SK-N-SH (cell line): ENCODE results near the gene PRUNE1. TPM values are rescaled to one million over a fixed set of nuclear protein-coding genes. Genes with fewer than 3 reads are reported as not detected.

ENCODE experiments used
- CTCF ChIA-PET: fragments of 300-600, 350-600 bp; formaldehyde crosslinking; extraction: SDS; loops from one replicate; lab custom pipeline; 2021; lab: Yijun Ruan, JAX
- POLR2A ChIA-PET: fragments of 350-600 bp; sonication (Branson Sonifier 250); formaldehyde crosslinking; extraction: SDS; loops from one replicate; lab custom pipeline; 2020; ENCODE audit warnings: antibody characterized with exemption, inconsistent platforms; lab: Yijun Ruan, JAX
- DNase-seq: peaks from one replicate; pipeline ENCODE4 v3.0.0; 2012
- H2AFZ ChIP-seq: fragments of 200-600 bp; sonication (generic); 2 replicates; pipeline ENCODE4 v1.8.1; 2016; ENCODE audit warnings: antibody characterized with exemption, mild to moderate bottlenecking, low read depth
- H3F3A ChIP-seq: fragments of 200-600 bp; sonication (generic); replicated peaks from 2 replicates; pipeline ENCODE3; 2016; ENCODE audit warnings: antibody characterized with exemption, mild to moderate bottlenecking; ENCODE audit not compliant: insufficient read depth
- H3K27ac ChIP-seq, 2 experiments: fragments of 200-500 bp in 1 of 2; fragments of 200-600 bp in 1 of 2; sonication (Bioruptor generic) in 1 of 2; sonication (generic), shearing (Covaris generic) in 1 of 2; 2 replicates each; pipeline versions ENCODE4 v1.5.1 to v1.6.1; 2014 to 2016; ENCODE audit warnings: low read depth in 2 of 2, inconsistent platforms in 1 of 2, low read length in 1 of 2, mild to moderate bottlenecking in 1 of 2, mixed read lengths in 1 of 2
- H3K27me3 ChIP-seq: fragments of 200-600 bp; sonication (generic), shearing (Covaris generic); 2 replicates; pipeline ENCODE4 v1.6.1; 2016; ENCODE audit warnings: mixed run types; ENCODE audit not compliant: insufficient read depth
- H3K36me3 ChIP-seq, 2 experiments: fragments of 200-500 bp in 1 of 2; fragments of 200-600 bp in 1 of 2; sonication (Bioruptor generic) in 1 of 2; sonication (generic) in 1 of 2; replicated peaks in 1 of 2; 2 replicates each; pipeline versions ENCODE3 to v1.5.1; 2014 to 2016; ENCODE audit warnings: low read length in 1 of 2, mild to moderate bottlenecking in 1 of 2; ENCODE audit not compliant: insufficient read depth in 2 of 2, control insufficient read depth in 1 of 2
- H3K4me1 ChIP-seq, 2 experiments: fragments of 200-500 bp in 1 of 2; fragments of 200-600 bp in 1 of 2; sonication (Bioruptor generic) in 1 of 2; sonication (generic), shearing (Covaris generic) in 1 of 2; 2 replicates each; pipeline versions ENCODE4 v1.5.1 to v1.6.1; 2014 to 2016; ENCODE audit warnings: low read depth in 1 of 2, low read length in 1 of 2, mixed run types in 1 of 2; ENCODE audit not compliant: insufficient read depth in 2 of 2, control insufficient read depth in 1 of 2
- H3K4me2 ChIP-seq: fragments of 200-600 bp; sonication (generic), shearing (Covaris generic); 2 replicates; pipeline ENCODE4 v1.6.1; 2017; ENCODE audit warnings: mixed run types
- H3K4me3 ChIP-seq, 2 experiments: fragments of 200-500 bp in 1 of 2; fragments of 200-600 bp in 1 of 2; sonication (Bioruptor generic) in 1 of 2; sonication (generic), shearing (Covaris generic) in 1 of 2; 2 replicates each; pipeline versions ENCODE4 v1.5.1 to v1.8.1; 2014 to 2016; ENCODE audit warnings: low read depth in 2 of 2, inconsistent platforms in 1 of 2, low read length in 1 of 2, mild to moderate bottlenecking in 1 of 2, mixed read lengths in 1 of 2, moderate library complexity in 1 of 2
- H3K79me2 ChIP-seq: fragments of 200-600 bp; sonication (generic); 2 replicates; pipeline ENCODE4 v1.8.1; 2017; ENCODE audit warnings: mild to moderate bottlenecking; ENCODE audit not compliant: insufficient read depth
- H3K9ac ChIP-seq: fragments of 200-600 bp; sonication (generic); 2 replicates; pipeline ENCODE4 v1.6.1; 2017; ENCODE audit warnings: mixed run types
- H3K9me2 ChIP-seq: fragments of 200-600 bp; sonication (generic); 2 replicates; pipeline ENCODE4 v1.6.1; 2017; ENCODE audit warnings: mixed run types
- H3K9me3 ChIP-seq: fragments of 200-600 bp; sonication (generic); 2 replicates; pipeline ENCODE4 v1.6.1; 2017; ENCODE audit warnings: mixed run types, mild to moderate bottlenecking, moderate library complexity
- H4K20me1 ChIP-seq: fragments of 200-600 bp; sonication (generic); 2 replicates; pipeline ENCODE4 v1.6.1; 2017; ENCODE audit warnings: mild to moderate bottlenecking, mixed run types; ENCODE audit not compliant: insufficient read depth
- EZH2phosphoT487 ChIP-seq: fragments of 200-600 bp; sonication (generic); IDR thresholded peaks from 2 replicates; pipeline ENCODE4 v1.6.1; 2017; ENCODE audit warnings: low read depth, mixed run types, mild to moderate bottlenecking, antibody characterized with exemption, moderate library complexity, borderline replicate concordance
- FOSL2 ChIP-seq: IDR thresholded peaks from 2 replicates; pipeline ENCODE4 v1.4.0; 2012; ENCODE audit warnings: low read depth, mild to moderate bottlenecking, moderate library complexity, borderline replicate concordance
- GATA2 ChIP-seq: sonication (generic); formaldehyde crosslinking; IDR thresholded peaks from 2 replicates; pipeline ENCODE4 v1.5.0; 2020; ENCODE audit warnings: mild to moderate bottlenecking, missing genetic modification reagents
- JUND ChIP-seq: IDR thresholded peaks from 2 replicates; pipeline ENCODE4 v1.4.0; 2012
- RAD21 ChIP-seq: IDR thresholded peaks from 2 replicates; pipeline ENCODE4 v1.6.1; 2012; ENCODE audit warnings: mild to moderate bottlenecking, low read length
- RFX5 ChIP-seq: IDR thresholded peaks from 2 replicates; pipeline ENCODE4 v1.6.1; 2012; ENCODE audit warnings: mild to moderate bottlenecking, improper control_type of control experiment, low read length
- TEAD4 ChIP-seq: IDR thresholded peaks from 2 replicates; pipeline ENCODE4 v1.4.0; 2012; ENCODE audit warnings: mild to moderate bottlenecking, borderline replicate concordance; ENCODE audit not compliant: insufficient read depth
- WGBS: methylation state at CpG from one replicate; pipeline ENCODE4 v1.1.6; 2017; ENCODE audit warnings: low lambda C conversion rate; 5-methylcytosine and 5-hydroxymethylcytosine counted together
- polyA plus RNA-seq, 3 experiments: library from polyadenylated mRNA; depleted of rRNA; stranded (reverse); fragments of >200 nt; gene quantifications; 2 replicates each; pipeline ENCODE4 v1.2.3, GENCODE V29; 2012
- TF ChIP-seq, protein P1 (sequence below): fragments of 150-350 bp; IDR thresholded peaks from 2 replicates; pipeline ENCODE4 v1.6.1; 2017; ENCODE audit warnings: antibody characterized with exemption, low read length, low read depth, borderline replicate concordance
- TF ChIP-seq, protein P2 (sequence below): fragments of 150-350 bp; IDR thresholded peaks from 2 replicates; pipeline ENCODE4 v1.6.1; 2016; ENCODE audit warnings: mild to moderate bottlenecking, low read depth, low read length
- TF ChIP-seq, protein P3 (sequence below): IDR thresholded peaks from 2 replicates; pipeline ENCODE4 v1.4.0; 2012; ENCODE audit warnings: low read depth
- TF ChIP-seq, protein P4 (sequence below): IDR thresholded peaks from 2 replicates; pipeline ENCODE4 v1.6.1; 2012; ENCODE audit warnings: mild to moderate bottlenecking, low read depth, low read length, moderate library complexity
- TF ChIP-seq, protein P5 (sequence below): IDR thresholded peaks from 2 replicates; pipeline ENCODE4 v1.4.0; 2012; ENCODE audit warnings: low read depth, borderline replicate concordance

The PRUNE1 gene
- polyA plus RNA-seq, 1 of the 3 experiments (the other 2 are of a cell fraction): 7.3 TPM

DNA sequence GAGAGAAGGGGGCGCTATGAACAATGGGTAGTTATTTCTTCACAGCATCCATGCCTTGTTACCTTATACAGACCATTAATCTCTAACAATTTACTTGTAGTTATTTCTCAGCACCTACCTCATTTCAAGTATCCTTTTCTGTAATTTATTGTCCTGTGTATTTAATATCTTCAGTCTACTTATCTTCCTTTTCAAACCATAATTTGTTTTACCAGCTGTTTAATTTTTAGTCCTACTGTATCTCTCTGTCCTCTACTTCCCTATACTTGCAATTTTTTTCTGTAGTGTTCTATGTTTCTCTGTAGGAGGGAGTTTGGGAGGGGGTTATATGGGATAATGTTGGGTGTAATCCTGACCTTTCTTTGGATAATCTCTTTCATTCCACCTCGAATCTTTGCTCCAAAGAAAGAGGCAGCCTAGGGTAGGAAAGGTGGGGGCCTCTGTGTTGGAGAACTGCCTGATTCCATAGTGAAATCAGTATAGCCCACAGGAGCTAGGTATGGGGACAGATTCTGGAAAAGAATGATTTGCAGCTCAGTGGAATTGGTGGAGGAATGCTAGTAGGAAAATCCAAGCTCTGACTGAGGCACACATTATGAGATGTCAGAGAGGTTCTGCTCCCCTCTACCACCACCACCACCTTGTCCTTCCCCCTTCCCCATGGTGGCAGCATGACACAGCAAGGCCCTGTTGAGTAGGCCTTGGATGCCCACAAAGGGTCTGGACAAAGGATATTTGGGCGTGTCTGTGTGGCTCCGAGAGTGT, 52.6 kb downstream of the PRUNE1 start:
- H3K79me2 ChIP-seq: peaks cover 100% of the 10 kb centered on the region
- peak overlapping the region; percentile 99 for H3K27ac ChIP-seq
- H4K20me1 ChIP-seq: peaks cover 47% of the 10 kb centered on the region
- peak overlapping the region; percentile 83 for H2AFZ ChIP-seq
- ChIA-PET POLR2A (interaction anchor here (0.9 to 2.0 kb wide), 4 partner anchors 10 to 81 kb away, joined by 3 to 9 read pairs (median 4); partner anchors contain the start of gene MINDY1), CTCF (interaction anchor here (1.0 to 7.4 kb wide), 9 partner anchors 11 to 88 kb away, joined by 3 to 67 read pairs (median 9); partner anchors contain the start of genes C1orf56, GABPB2 and MINDY1)
- H3K4me2 ChIP-seq: peak overlapping the region; percentile 91
- peak overlapping the region; percentile 79 to 81 for H3K4me3 ChIP-seq
- peak overlapping the region; percentile 93 for H3K9ac ChIP-seq
- peaks cover 10 to 19% of the 10 kb centered on the region in 2 experiments for H3K36me3 ChIP-seq
- H3K9me2 ChIP-seq: no peaks in the 10 kb centered on the region
- H3K27me3 ChIP-seq: no peaks in the 10 kb centered on the region
- peak; percentile 35 for DNase-seq
- H3K9me3 ChIP-seq: no peaks in the 10 kb centered on the region
- 3% methylated on average over 4 of the region's 4 CpGs for WGBS
- TF ChIP-seq, protein P1, sequence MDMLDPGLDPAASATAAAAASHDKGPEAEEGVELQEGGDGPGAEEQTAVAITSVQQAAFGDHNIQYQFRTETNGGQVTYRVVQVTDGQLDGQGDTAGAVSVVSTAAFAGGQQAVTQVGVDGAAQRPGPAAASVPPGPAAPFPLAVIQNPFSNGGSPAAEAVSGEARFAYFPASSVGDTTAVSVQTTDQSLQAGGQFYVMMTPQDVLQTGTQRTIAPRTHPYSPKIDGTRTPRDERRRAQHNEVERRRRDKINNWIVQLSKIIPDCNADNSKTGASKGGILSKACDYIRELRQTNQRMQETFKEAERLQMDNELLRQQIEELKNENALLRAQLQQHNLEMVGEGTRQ: no peak
- TF ChIP-seq, protein P2, sequence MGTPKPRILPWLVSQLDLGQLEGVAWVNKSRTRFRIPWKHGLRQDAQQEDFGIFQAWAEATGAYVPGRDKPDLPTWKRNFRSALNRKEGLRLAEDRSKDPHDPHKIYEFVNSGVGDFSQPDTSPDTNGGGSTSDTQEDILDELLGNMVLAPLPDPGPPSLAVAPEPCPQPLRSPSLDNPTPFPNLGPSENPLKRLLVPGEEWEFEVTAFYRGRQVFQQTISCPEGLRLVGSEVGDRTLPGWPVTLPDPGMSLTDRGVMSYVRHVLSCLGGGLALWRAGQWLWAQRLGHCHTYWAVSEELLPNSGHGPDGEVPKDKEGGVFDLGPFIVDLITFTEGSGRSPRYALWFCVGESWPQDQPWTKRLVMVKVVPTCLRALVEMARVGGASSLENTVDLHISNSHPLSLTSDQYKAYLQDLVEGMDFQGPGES: no peak
- TF ChIP-seq RAD21: peak; percentile 15; the same call in 1 of the 2 replicates
- no peak for TF ChIP-seq TEAD4
- no peak for TF ChIP-seq EZH2phosphoT487
- no peak for TF ChIP-seq FOSL2
- 0 out of 2 replicates have a peak, but pooled peaks have one; percentile 36 for TF ChIP-seq GATA2 (CRISPR knock-in tag)
- no peak for TF ChIP-seq JUND
- TF ChIP-seq, protein P3, sequence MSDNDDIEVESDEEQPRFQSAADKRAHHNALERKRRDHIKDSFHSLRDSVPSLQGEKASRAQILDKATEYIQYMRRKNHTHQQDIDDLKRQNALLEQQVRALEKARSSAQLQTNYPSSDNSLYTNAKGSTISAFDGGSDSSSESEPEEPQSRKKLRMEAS: peak; percentile 51; the same call in 1 of the 2 replicates
- TF ChIP-seq, protein P4, sequence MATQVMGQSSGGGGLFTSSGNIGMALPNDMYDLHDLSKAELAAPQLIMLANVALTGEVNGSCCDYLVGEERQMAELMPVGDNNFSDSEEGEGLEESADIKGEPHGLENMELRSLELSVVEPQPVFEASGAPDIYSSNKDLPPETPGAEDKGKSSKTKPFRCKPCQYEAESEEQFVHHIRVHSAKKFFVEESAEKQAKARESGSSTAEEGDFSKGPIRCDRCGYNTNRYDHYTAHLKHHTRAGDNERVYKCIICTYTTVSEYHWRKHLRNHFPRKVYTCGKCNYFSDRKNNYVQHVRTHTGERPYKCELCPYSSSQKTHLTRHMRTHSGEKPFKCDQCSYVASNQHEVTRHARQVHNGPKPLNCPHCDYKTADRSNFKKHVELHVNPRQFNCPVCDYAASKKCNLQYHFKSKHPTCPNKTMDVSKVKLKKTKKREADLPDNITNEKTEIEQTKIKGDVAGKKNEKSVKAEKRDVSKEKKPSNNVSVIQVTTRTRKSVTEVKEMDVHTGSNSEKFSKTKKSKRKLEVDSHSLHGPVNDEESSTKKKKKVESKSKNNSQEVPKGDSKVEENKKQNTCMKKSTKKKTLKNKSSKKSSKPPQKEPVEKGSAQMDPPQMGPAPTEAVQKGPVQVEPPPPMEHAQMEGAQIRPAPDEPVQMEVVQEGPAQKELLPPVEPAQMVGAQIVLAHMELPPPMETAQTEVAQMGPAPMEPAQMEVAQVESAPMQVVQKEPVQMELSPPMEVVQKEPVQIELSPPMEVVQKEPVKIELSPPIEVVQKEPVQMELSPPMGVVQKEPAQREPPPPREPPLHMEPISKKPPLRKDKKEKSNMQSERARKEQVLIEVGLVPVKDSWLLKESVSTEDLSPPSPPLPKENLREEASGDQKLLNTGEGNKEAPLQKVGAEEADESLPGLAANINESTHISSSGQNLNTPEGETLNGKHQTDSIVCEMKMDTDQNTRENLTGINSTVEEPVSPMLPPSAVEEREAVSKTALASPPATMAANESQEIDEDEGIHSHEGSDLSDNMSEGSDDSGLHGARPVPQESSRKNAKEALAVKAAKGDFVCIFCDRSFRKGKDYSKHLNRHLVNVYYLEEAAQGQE: no peak
- TF ChIP-seq, protein P5, sequence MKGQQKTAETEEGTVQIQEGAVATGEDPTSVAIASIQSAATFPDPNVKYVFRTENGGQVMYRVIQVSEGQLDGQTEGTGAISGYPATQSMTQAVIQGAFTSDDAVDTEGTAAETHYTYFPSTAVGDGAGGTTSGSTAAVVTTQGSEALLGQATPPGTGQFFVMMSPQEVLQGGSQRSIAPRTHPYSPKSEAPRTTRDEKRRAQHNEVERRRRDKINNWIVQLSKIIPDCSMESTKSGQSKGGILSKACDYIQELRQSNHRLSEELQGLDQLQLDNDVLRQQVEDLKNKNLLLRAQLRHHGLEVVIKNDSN: no peak
- no peak for TF ChIP-seq RFX5
- H3K4me1 ChIP-seq: peaks cover 21 to 32% of the 10 kb centered on the region in 2 experiments
- peaks cover 27% of the 10 kb centered on the region for H3F3A ChIP-seq
